RKO (cell line): ENCODE results near the gene TRIM54.
"Not testable (repeated sequence)": the region's sequence is repeated elsewhere in the genome, so short reads cannot be mapped to it uniquely, and the experiment has no call there.

Source experiments
- DNase-seq: peaks from one replicate; pipeline ENCODE4 v3.0.0-alpha.2; 2016; ENCODE audit warnings: low spot score

TRIM54 gene

GRCh38 chr2:27313882-27314645 lies 31.8 kb downstream of the TRIM54 start:
- DNase-seq, result no peak

- DNase-seq, result no peak
Measured at GRCh38 chr2:27314709-27315108, 32.5 kb downstream of the TRIM54 start.

GRCh38 chr2:27315122-27315521 lies 32.9 kb downstream of the TRIM54 start:
- no peak for DNase-seq

- no peak for DNase-seq
Measured at GRCh38 chr2:27316655-27317412, 34.6 kb downstream of the TRIM54 start.

GRCh38 chr2:27319839-27320238 lies 37.6 kb downstream of the TRIM54 start:
- DNase-seq, result not testable (repeated sequence)

GRCh38 chr2:27320958-27321543 lies 38.8 kb downstream of the TRIM54 start:
- DNase-seq, result peak; percentile 99

GRCh38 chr2:27322301-27322765 lies 40.1 kb downstream of the TRIM54 start:
- peak; percentile 49 for DNase-seq

GRCh38 chr2:27322766-27323595 lies 40.8 kb downstream of the TRIM54 start, which contains the start of gene MPV17:
Gene MPV17, minus strand, starts transcription at chr2:27323097. Its CDS starts 580 bp downstream, at chr2:27322517.
- DNase-seq, result peak; percentile 94

- peak; percentile 39 for DNase-seq
Measured at GRCh38 chr2:27323596-27324285, 41.5 kb downstream of the TRIM54 start.

- no peak for DNase-seq
Measured at GRCh38 chr2:27324720-27325119, 42.5 kb downstream of the TRIM54 start.

- DNase-seq, result no peak
Measured at GRCh38 chr2:27335311-27335710, 53.1 kb downstream of the TRIM54 start.

GRCh38 chr2:27336173-27336572 lies 53.9 kb downstream of the TRIM54 start:
- DNase-seq, result no peak

- no peak for DNase-seq
Measured at GRCh38 chr2:27347641-27348040, 65.4 kb downstream of the TRIM54 start.

- no peak for DNase-seq
Measured at GRCh38 chr2:27350106-27350693, 68.0 kb downstream of the TRIM54 start.

- DNase-seq, result no peak
Measured at GRCh38 chr2:27351802-27352598, 69.8 kb downstream of the TRIM54 start.

GRCh38 chr2:27353386-27353761 lies 71.1 kb downstream of the TRIM54 start:
- DNase-seq, result not testable (repeated sequence)

- DNase-seq, result peak; percentile 31
Measured at GRCh38 chr2:27353762-27354596, 71.8 kb downstream of the TRIM54 start.

GRCh38 chr2:27354597-27354927 lies 72.3 kb downstream of the TRIM54 start:
- DNase-seq, result no peak

- DNase-seq, result peak; percentile 81
Measured at GRCh38 chr2:27356056-27356381, 73.8 kb downstream of the TRIM54 start.
